Mammary epithelial cell (primary cell): ENCODE results near the gene IL4R.

Source experiments
- EZH2 ChIP-seq: IDR thresholded peaks from 2 replicates; pipeline ENCODE4 v1.6.1; 2012; ENCODE audit warnings: low read length, inconsistent platforms, borderline replicate concordance
- TF ChIP-seq, protein P1 (sequence below), 2 donors: IDR thresholded peaks in 1 of 2; conservative IDR thresholded peaks in 1 of 2; 2 replicates each; pipeline ENCODE4 v1.5.1; 2011 to 2012; ENCODE audit warnings: inconsistent platforms in 2 of 2, low read length in 2 of 2, mild to moderate bottlenecking in 2 of 2, control low read depth in 1 of 2, low read depth in 1 of 2; ENCODE audit not compliant: insufficient read depth in 1 of 2; ENCODE audit errors: extremely low read depth in 1 of 2

- no peak for TF ChIP-seq EZH2
- TF ChIP-seq, protein P1, sequence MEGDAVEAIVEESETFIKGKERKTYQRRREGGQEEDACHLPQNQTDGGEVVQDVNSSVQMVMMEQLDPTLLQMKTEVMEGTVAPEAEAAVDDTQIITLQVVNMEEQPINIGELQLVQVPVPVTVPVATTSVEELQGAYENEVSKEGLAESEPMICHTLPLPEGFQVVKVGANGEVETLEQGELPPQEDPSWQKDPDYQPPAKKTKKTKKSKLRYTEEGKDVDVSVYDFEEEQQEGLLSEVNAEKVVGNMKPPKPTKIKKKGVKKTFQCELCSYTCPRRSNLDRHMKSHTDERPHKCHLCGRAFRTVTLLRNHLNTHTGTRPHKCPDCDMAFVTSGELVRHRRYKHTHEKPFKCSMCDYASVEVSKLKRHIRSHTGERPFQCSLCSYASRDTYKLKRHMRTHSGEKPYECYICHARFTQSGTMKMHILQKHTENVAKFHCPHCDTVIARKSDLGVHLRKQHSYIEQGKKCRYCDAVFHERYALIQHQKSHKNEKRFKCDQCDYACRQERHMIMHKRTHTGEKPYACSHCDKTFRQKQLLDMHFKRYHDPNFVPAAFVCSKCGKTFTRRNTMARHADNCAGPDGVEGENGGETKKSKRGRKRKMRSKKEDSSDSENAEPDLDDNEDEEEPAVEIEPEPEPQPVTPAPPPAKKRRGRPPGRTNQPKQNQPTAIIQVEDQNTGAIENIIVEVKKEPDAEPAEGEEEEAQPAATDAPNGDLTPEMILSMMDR (conservative IDR thresholded peaks at IDR 0.05 in 1 of 2, IDR thresholded peaks at IDR 0.05 in 1 of 2; ENCODE audit: extremely low read depth in 1 of 2, insufficient read depth in 1 of 2, low read depth in 1 of 2, low read length in 2 of 2), result no peak
Observed at GRCh38 chr16:27304102-27304501, 9.7 kb upstream of the IL4R start.
